HUDEP-2 (cell line): ENCODE measurements around the gene P2RY2.

Experiments used
- DNase-seq, 76 experiments: peaks; one replicate each; lab custom pipeline; 2025; ENCODE audit not compliant: unreplicated experiment in 76 of 76; lab: John Stamatoyannopoulos, UW

The P2RY2 gene

DNA sequence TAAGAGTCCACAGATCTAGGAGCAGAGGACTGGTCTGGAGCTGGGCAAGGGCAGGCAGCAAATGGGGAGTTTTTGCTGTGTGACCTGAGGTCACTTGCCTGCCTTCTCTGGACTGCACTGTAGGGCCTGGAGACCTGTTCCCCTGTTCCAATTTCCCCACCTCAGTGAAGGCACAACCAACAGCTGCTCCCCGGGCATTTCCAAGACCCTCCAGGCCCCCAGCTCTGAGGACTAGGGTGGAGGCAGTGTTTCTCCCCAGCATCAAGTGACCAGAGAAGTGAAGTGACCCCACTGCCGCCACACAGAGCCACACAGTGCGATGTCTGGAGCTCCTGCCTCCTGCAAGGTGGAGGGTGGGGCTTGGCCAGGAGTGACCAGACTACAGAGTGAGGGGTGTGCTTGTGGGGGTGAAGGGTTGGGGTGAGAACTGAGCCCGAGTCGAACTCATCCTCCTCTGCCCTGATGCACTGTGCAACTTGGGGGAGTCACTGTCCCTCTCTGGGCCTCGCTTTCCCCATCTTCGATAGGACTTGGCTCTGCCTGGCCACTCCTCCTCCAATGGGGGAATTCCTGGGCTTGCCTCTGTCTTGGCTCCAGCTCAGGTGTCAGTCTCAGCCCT lies 21.6 kb downstream of the P2RY2 start:
- no peak for DNase-seq

DNA sequence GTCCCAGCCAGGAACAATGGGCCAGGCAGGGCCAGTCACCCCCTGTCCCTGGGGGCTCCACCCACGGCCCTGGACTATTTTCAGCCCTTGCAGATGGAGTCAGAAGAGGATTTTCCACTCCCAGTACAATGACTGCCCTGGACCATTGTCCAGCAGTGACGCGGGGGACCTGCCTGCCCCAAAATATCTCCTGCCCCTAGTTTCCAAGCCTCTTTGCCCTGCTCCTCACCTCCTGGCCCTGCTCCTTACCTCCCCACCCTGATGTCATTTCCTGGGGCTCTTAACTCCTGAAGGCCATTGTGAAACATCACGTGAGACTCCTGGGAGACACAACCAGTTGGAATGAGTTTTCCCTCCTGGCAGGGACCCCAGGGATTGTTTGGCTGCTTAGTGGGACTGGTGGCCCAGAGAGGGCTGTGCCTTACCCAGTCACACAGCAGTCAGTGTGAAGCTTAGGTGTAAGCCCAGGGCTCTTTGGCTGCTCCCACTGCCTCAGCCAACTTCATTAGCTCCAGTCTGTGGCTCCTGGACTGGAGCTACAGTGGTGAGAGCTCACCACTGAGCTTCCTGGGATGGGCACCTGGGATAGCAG lies 22.2 kb downstream of the P2RY2 start:
- DNase-seq = no peak

DNA sequence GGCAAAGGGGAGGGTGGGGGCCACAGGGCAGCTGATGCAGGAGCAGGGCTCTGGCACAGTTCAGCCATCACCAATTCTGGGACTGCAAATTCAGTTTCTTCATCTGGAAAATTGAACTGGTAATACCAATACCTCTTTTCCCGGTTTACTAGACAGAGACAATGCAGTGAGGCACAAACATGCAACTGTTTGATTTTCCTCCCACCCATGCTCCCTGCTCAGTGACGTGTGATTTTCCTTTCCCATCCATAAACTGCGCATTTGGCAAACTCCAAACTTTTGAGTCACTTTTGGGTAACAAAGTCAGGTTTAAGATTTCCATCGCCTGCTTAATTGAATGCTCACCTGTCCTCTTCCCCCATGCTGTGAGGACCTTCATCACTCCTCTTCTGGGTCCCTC lies 23.2 kb downstream of the P2RY2 start:
- DNase-seq = no peak

DNA sequence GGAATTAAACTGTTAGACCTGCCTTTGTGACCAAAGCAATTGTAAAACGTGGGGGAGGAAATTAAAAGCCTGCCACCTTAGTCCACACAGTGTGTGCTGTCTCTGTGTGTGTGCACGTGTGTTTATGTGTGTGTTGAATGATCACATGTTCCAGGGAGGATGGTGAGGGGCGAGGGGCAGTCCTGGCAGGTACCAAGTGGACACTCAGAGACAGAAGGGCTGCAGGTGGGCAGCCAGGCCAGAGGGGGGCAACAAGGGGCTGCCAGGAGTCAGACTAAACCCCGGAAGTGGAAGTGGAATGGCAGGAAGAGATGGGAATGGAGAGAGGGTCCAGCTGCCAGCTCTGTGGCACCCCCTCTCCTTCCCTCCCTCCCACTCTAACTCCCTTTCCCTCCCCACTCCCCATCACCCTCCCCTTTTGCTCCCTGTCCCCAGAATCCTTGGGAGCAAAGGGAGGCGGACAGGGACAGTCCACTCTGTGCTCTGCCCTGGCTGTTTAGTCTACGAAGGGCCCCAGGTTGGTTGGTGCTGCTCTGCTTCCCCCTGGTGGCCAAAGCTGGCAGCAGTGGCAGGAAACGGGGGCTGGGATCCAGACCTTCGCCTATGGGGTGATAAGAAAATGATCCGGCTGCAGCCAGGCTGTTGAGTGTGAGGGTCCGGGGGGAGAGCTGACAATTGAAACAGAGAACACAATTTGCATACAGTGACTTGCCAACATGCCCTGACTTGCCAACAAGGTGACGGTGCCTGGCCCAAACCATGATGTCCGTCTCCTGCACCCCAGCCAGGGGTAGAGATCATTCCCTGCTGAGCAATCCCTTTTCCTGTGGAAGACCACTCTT lies 24.4 kb downstream of the P2RY2 start:
- DNase-seq = peak in 61 of 76 experiments; percentile 8 to 81 (median 50)

DNA sequence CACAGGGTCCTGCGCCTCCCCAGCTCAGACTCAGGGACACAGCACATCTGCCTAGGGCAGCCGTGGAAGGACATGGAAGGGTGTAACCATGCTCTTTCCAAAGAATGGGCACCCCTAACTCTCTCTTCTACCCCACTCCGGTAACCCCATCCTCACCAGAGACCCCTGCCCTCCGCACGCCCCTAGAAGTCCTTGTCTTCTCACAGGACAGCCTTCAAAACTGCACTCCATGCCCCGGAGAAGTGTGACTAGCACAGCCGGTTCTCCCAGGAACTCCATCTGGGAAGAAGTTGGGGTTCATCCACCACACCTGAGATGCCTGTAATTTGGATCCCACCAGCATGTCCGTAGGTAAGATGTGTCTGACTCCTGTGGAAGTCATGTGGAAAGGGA lies 25.0 kb downstream of the P2RY2 start:
- DNase-seq = no peak

DNA sequence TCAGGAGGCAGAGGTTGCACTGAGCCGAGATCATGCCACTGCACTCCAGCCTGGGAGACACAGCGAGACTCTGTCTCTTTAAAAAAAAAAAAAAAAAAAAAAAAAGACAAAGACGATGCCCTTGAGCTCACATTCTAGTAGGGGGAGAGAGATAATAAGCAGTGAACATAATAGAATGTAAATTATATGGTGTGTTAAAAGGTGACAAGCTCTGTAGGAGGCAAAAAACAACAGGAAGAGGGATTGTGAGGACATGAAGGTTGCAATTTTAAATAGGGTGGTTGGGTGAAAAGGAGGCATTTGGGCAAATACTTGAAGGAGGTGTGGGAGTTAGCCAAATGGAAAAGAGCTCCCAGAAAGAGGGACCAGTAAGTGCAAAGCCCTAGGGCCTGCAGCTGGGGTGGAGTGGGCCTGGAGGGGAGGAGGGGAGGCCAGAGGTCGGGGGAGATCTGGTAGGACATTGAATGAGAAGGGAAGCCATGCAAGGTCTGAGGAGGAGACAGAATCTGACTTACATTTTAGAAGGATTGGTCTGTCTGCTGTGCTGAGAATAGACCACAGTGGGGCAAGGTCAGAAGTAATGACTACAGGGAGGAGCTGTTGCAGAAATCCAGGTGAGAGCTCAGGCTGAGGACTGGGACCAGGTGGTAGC lies 26.6 kb downstream of the P2RY2 start:
- no peak for DNase-seq

DNA sequence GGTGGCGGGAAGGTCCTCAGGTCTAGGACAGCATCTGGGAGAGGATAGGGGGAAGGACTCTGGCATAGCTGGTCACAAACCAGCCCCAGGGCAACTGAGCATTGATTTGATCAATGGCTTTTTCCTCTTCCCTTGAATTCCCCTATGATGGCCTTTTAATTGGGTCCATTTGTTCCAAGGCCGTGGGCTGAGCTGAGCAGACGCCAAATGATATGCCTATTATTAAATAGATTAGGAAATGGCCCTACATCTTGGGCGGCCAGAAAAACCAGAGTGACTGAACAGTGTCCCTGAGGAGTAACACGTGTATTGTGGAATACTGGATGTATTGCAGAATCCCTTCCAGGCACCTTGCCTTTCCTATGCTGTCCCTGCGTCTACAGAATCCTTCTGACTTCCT lies 27.4 kb downstream of the P2RY2 start:
- DNase-seq = no peak

DNA sequence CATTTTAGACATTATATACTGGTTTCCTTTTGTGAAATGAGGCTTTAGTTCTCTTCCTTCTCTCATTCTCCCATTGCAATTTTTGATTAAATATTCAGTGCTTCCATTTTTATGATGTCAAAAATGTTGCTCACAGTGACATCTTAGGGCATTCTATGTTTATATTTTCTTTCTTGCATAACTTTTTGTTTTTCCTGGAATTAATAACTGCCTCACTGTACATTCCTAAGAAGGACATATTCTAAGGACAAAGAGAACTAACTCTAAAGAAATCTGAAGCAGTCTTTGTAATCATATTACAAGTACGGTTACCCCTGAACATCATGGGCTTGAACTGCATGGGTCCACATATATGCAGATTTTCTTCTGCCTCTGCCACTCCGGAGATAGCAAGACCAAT lies 28.2 kb downstream of the P2RY2 start:
- no peak for DNase-seq

DNA sequence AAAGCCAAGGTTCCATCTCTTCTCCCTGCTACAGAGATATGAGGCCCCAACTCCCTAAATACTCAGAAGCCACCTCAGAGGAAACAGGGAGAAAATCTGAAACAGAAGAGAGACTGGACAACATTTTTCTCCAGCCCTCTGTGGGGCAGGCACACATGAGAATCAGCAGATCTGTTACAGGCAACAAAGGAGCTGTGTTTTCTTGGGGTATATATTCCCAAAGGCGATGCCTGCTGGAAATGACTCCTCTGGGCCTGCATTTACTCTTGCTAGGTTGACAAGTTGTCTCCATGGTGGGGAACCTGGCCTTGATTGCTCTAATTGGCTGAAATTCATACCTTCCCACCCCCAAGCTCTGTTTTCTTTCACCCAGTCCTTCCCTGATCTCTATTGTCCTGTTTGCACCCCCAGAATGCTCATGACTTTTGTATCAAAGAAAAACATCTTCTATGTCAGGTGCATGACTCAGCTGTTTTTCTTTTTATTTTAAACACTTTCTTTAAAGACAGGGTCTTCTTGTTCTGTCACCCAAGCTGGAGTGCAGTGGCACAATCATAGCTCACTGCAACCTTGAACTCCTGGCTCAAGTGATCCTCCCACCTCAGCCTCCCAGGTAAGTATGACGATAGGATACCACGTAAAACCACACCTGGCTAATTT lies 30.6 kb downstream of the P2RY2 start:
- DNase-seq = no peak

DNA sequence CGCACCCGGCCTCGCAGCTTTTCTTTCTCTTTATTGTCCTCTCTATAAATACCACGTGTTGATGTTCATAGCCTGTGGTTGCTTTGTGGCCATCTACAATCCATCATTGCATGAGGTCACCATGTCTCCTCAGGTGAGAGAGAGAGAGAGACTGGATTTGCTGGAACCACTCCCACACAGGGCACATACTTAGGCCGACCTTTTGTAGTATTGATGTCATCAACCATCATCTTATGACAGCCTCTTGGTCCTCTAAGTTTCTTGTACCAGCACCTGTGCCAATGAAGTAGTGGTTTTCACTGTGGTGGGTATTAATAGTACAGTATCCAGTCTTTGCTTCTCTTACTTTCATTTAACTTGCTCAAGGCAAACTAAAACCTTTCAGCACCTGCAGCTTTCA lies 31.2 kb downstream of the P2RY2 start:
- DNase-seq = no peak

DNA sequence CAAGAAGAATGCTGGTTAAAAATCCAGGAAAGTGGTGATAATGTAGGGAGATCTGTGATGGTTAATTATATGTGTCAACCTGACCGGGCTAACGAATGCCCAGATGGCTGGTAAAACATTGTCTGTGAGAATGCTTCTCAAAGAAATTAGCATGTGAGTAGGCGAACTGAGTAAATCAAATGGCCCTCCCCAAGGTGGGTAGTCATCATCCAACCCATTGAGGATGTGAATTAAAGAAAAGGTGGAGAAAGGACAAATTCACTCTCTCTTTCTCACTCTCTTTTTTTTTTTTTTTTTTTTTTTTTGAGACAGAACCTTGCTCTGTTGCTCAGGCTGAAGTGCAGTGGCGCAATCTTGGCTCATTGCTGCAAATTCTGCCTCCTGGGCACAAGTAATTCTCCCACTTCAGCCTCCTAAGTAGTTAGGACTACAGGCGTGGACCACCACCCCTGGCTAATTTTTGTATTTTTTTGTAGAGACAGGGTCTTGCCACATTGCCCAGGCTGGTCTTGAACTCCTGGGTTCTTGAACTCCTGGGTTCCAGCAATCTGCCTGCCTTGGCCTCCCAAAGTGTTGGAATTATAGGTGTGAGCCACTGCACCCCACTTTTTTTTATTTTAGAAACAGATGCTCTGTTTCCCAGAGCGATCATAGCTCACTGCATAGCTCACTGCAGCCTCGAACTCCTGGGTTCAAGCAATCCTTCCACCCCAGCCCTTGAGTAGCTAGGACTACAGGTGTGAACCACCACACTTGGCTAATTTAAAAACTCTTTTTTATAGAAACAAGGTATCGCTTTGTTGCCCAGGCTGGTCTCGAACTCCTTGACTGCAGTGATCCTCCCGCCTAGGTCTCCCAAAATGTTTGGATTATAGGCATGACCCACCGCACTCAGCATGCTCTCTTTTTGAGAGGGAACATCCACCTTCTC lies 32.0 kb downstream of the P2RY2 start:
- DNase-seq = no peak

DNA sequence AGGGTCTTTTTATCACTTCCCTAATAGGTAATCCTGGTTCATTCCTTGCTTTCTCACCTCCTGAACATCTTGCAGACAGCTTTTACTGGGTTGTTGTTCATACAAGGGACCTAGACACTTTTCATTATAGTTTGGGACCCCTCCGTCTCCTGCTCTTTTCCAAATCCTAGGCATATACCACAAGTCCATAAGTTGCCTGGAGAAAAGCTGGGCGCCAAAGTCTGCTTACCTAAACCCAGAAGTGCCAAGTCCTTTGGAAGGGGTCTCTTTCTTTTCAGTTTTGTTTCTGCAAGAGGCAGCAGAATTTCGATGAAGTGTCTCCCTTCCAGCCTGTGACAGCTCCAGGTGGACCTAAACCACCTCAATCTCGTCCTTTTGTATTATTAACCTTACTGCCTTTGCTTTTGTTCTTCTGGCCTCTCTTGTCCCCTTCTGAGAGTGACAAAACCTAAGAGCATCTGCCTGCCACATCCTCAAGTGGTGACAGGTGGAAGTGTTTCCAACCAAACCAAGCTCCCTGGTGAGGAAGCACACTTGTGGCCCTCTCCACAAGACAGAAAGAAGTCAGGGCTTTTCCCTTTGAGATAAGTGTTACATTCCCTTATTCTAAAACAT lies 34.6 kb downstream of the P2RY2 start:
- peak in 8 of 76 experiments; percentile 3 to 12 (median 8) for DNase-seq

DNA sequence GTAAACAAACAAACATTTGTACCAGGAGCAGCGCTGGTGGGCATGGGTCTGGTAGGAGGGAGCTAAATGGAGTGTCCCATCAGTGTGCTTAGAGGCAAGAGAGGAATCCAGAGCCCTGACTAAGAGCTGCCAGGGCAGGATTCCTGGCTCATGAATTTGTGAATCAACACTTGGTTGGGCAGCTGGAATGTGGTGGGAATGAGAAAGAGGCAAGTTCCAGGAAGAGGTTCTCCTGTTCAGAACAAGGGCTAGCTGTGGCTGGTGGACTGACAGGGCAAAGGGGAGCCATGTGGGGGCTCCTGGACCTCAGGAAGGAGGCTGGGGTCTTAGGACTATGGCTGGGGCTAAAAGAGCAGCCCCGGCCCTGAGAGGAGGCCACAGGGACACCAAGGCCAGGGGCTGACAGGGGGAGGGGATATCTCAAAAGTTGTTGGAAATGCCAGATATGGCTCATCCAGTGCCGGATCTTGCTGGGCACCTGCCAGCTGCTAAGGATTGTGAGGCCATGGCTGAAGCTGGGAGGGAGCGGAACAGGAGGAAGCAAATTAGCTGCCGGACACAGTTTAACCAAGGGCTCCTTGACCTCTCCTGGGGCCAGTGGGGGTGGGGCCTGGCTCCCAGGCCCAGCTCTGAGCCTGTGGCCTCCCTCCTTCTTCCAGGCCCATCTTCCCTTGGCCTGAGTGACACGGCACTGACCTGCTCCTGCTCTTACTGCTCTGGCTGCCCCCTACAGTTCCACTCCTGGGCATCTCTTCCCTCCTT lies 39.4 kb downstream of the P2RY2 start:
- no peak for DNase-seq

DNA sequence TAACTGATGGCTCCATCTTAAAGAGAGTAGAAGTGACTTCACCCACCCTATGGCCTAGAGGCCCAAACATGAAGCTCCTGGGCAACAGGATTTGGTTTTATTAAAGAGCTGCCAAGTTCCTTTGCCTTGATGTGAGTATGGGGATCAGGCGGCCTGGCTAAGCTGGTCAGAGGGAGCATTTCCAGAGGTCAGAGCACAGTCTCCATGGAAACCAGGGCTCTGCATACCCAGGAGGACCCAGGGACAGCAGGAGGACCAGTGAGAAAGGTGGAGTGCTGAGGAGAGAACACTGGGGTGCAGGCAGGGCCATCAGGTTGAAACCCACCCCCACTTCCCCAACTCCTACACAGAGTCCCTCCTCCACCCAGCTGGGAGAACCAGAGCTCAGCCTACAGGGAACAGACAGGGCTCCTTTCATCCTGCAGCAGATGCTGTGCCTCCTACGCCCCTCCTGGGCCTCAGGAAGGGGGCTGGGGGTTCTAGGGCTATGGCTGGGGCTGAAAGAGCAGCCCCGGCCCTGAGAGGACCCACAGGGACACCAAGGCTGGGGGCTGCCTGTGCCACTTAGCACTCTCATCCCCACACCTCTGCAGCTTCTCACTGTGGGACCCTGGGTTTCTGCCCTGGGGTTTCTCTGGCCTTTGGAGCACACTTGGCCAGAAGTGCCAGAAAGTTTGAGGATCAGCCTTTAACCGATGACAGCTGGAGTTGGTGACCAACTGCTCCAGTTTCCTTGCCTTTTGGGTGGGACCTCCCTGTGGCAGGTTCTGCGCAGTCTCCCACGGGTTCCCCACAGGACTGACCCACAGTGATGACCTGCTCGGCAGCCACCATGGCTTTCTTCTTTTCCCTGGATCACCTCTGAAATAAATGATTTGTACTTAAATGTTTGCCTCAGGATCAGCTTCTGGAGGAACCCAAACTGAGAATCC lies 40.3 kb downstream of the P2RY2 start:
- no peak for DNase-seq

DNA sequence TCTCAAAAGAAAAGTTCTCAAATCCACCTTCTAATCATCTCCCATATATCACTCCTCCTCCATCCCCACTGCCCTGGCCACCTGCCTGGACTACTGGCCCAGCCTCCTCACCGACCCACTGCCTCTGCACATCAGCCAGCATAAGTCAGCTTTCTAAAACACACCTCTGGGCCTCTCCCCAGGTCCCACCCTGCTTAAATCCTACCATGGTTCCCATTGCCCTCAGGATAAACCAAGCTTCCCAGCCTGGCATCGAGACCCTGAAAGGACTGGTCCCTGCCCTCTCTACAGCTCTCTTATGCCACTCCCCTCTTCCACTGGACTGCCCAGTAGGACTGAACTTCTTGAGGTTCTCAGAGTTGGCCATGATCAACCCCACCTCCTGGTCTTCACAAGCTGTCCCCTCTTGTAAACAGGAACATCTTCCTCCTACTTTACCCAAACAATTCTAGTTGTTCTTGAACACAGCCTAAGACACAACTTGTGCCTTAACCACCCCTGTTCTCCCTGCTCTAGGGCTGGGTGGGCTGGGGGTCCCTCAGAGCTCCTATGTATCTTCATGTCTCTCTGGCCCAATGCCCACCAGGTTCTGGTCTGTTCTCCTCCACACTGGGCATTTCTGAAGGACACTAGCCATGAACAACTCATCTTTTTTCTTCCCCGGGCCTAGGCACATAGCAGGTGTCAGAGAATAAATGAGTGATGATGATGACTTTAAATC lies 41.5 kb downstream of the P2RY2 start:
- DNase-seq = no peak

DNA sequence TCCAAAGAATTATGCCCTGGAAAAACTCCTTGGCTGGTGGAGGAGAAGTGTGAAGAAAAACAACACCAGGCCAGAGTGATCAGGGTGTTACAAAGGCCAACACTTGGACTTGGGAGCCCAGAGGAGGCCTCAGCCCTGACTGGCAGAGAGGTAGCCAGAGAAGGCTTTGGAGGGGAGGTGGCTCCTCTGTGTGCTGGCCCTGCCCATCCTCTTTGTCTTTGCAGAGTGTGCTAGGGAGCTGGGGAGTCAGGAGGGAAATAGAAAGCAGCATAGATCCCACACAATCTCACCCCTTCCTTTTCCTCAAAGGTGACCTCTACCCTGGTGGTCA lies 42.0 kb downstream of the P2RY2 start:
- DNase-seq = no peak

DNA sequence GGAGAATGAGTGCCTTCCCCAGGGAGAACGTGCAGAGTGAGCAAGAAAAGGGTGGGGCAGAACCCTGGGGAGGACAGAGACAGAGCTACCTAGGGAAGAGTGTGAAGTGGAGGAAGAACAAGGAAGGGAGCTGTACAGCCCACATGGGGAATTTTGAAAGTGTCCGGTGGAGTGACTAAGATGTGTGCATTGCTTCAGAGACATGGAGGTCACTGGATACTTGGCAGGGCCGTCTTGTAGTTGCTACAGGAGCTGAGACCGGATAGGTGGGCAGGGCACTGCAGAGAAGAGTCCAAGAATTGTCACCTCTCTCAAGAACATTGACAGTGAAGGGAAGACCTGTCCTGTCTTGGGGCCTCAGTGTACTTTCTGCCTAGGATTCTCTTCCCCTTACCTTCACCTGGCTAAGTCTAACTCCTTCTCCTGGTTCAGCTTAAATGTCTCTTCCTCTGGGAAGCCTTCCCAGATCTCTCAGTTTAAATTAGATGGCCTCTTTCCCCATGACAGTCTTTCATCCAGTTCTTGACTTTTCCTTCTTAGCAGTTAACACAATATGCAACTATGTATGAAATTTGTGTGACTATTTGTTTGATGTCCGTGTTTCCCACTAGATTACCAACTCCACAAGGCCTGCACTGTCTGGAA lies 44.9 kb downstream of the P2RY2 start:
- DNase-seq = no peak
